Midbrain (tissue), 1 donor: ENCODE measurements around the gene RCC2.
"Not testable (repeated sequence)": the region's sequence is repeated elsewhere in the genome, so short reads cannot be mapped to it uniquely, and the experiment has no call there.

Experiments
- DNase-seq: peaks from one replicate; lab custom pipeline; 2025; lab: John Stamatoyannopoulos, UW

RCC2 gene

GRCh38 chr1:17419626-17420328 lies 19.7 kb downstream of the RCC2 start:
- peak; percentile 58 for DNase-seq

- DNase-seq, result no peak
These were observed 23.1 kb downstream of the RCC2 start for GRCh38 chr1:17416389-17416788.

GRCh38 chr1:17414022-17414421 lies 25.5 kb downstream of the RCC2 start:
- no peak for DNase-seq

- DNase-seq, result no peak
These were observed 27.2 kb downstream of the RCC2 start for GRCh38 chr1:17412093-17412870.

- no peak for DNase-seq
These were observed 30.1 kb downstream of the RCC2 start for GRCh38 chr1:17409391-17409811.

GRCh38 chr1:17407786-17408514 lies 31.5 kb downstream of the RCC2 start:
- DNase-seq, result not testable (repeated sequence)

- DNase-seq, result not testable (repeated sequence)
These were observed 32.6 kb downstream of the RCC2 start for GRCh38 chr1:17406760-17407475.

- DNase-seq, result peak; percentile 53
These were observed 33.3 kb downstream of the RCC2 start for GRCh38 chr1:17405898-17406759.

GRCh38 chr1:17404820-17405219 lies 34.7 kb downstream of the RCC2 start:
- no peak for DNase-seq

- no peak for DNase-seq
These were observed 35.3 kb downstream of the RCC2 start for GRCh38 chr1:17404034-17404684.

- no peak for DNase-seq
These were observed 36.4 kb downstream of the RCC2 start for GRCh38 chr1:17403081-17403480.

- no peak for DNase-seq
These were observed 37.6 kb downstream of the RCC2 start for GRCh38 chr1:17401841-17402240.

- no peak for DNase-seq
These were observed 38.6 kb downstream of the RCC2 start for GRCh38 chr1:17400725-17401341.

- no peak for DNase-seq
These were observed 41.4 kb downstream of the RCC2 start for GRCh38 chr1:17397910-17398695.

- no peak for DNase-seq
These were observed 46.2 kb downstream of the RCC2 start for GRCh38 chr1:17393230-17393629.

- DNase-seq, result no peak
These were observed 47.2 kb downstream of the RCC2 start for GRCh38 chr1:17392199-17392740.

- no peak for DNase-seq
These were observed 58.3 kb downstream of the RCC2 start for GRCh38 chr1:17381161-17381560.

- no peak for DNase-seq
These were observed 62.0 kb downstream of the RCC2 start for GRCh38 chr1:17377325-17377953.

- no peak for DNase-seq
These were observed 63.8 kb downstream of the RCC2 start for GRCh38 chr1:17375651-17376050.
